ENCODE results near the gene PELI3. TPM values are rescaled to one million over a fixed set of nuclear protein-coding genes. Genes with fewer than 3 reads are reported as not detected.

PELI3 gene
- total RNA-seq, 4 donors from 2014 or later = 11.4 to 21.8 (median 14.7) TPM

GRCh38 chr11:66484806-66485380, 18.2 kb downstream of the PELI3 start:
- DNase-seq = no peak
- Histone ChIP-seq H3K9me3 (no peaks in the 10 kb centered on the region), H3K27ac (no peak overlapping the region), H3K36me3 (peaks cover 5 to 13% of the 10 kb centered on the region in 2 donors), H3K4me1 (peaks cover 0 to 7% of the 10 kb centered on the region in 2 donors), H3K4me3 (replicated peaks in 1 of 3) (no peak overlapping the region), H3K27me3 (no peaks in the 10 kb centered on the region)
- intact Hi-C loops (cut with DNase I) = no loop called here
- no peak for TF ChIP-seq CTCF (IDR thresholded peaks at IDR 0.05)
- TF ChIP-seq POLR2A (IDR thresholded peaks at IDR 0.05) = no peak
- WGBS, 2 donors = 79 to 93% methylated on average over 6 to 7 of the region's 7 CpGs

GRCh38 chr11:66488957-66489356, 22.3 kb downstream of the PELI3 start:
- no peak for DNase-seq
- Histone ChIP-seq H3K27ac (no peak overlapping the region), H3K4me1 (no peaks in the 10 kb centered on the region), H3K36me3 (peaks cover 20 to 21% of the 10 kb centered on the region in 2 donors), H3K4me3 (replicated peaks in 1 of 3) (no peak overlapping the region), H3K27me3 (no peaks in the 10 kb centered on the region), H3K9me3 (no peaks in the 10 kb centered on the region)
- WGBS, 2 donors = 93 to 95% methylated on average over 10 of the region's 10 CpGs
- intact Hi-C loops (cut with DNase I) = no loop called here
- no peak for TF ChIP-seq POLR2A (IDR thresholded peaks at IDR 0.05)

- TF ChIP-seq POLR2A (IDR thresholded peaks at IDR 0.05) = no peak
- intact Hi-C loops (cut with DNase I) = no loop called here
- no peak for DNase-seq
- Histone ChIP-seq H3K4me1 (no peaks in the 10 kb centered on the region), H3K36me3 (peaks cover 20 to 21% of the 10 kb centered on the region in 2 donors), H3K27me3 (no peaks in the 10 kb centered on the region), H3K9me3 (no peaks in the 10 kb centered on the region), H3K27ac (no peak overlapping the region), H3K4me3 (replicated peaks in 1 of 3) (no peak overlapping the region)
- WGBS, 2 donors = 83 to 100% methylated on average over 3 to 7 of the region's 7 CpGs
Measured at GRCh38 chr11:66489636-66490035, 22.9 kb downstream of the PELI3 start.

GRCh38 chr11:66491315-66491935, 24.7 kb downstream of the PELI3 start:
- Histone ChIP-seq H3K36me3 (peaks cover 20 to 27% of the 10 kb centered on the region in 2 donors), H3K4me1 (no peaks in the 10 kb centered on the region), H3K4me3 (replicated peaks in 1 of 3) (no peak overlapping the region), H3K27me3 (no peaks in the 10 kb centered on the region), H3K9me3 (no peaks in the 10 kb centered on the region), H3K27ac (no peak overlapping the region)
- no peak for TF ChIP-seq POLR2A (IDR thresholded peaks at IDR 0.05)
- peak in 1 of 6 experiments; percentile 7 for TF ChIP-seq CTCF (IDR thresholded peaks at IDR 0.05)
- no peak for DNase-seq
- intact Hi-C loops (cut with DNase I) = no loop called here
- 79 to 81% methylated on average over 13 of the region's 20 CpGs for WGBS, 2 donors

DNA sequence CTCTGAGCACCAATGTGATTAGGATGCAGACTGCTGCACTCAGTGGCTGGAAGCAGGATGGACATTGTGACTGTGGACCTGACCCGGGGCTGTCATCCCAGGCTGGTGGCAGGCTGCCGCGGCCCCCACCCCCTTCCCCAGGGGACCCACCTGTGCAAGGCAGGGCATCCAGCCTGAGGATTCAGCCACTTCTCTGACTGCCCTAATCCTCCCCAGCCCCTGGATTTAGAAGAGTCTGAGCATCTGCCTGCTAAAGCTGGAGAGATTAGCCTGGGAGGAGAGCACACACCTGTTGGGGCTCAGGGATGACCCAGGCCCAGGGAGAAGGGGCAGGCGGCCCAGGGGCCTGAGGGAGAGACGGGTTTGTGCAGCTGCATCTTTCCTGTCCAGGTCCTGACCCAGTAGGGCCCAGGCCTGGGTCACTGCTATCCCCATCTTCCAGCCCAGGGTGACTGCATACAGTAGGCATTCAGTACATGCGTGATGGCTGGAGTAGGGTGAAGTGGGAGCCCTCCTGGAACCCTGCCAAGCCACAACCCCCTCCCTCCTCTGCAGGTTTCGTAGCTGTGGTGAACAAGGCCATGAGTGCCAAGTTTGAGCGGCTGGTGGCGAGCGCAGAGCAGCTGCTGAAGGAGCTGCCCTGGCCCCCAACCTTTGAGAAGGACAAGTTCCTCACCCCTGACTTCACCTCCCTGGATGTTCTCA, 25.6 kb downstream of the PELI3 start:
- Histone ChIP-seq H3K4me1 (no peaks in the 10 kb centered on the region), H3K9me3 (no peaks in the 10 kb centered on the region), H3K36me3 (peaks cover 20 to 28% of the 10 kb centered on the region in 2 donors), H3K27ac (no peak overlapping the region), H3K27me3 (no peaks in the 10 kb centered on the region), H3K4me3 (replicated peaks in 1 of 3) (no peak overlapping the region)
- WGBS, 2 donors = 86 to 90% methylated on average over 6 to 10 of the region's 10 CpGs
- TF ChIP-seq CTCF (IDR thresholded peaks at IDR 0.05) = no peak
- no peak for TF ChIP-seq POLR2A (IDR thresholded peaks at IDR 0.05)
- no peak for DNase-seq
- intact Hi-C loops (cut with DNase I) = no loop called here

- 97 to 98% methylated on average over 7 to 10 of the region's 10 CpGs for WGBS, 2 donors
- Histone ChIP-seq H3K27me3 (no peaks in the 10 kb centered on the region), H3K4me3 (replicated peaks in 1 of 3) (no peak overlapping the region), H3K4me1 (no peaks in the 10 kb centered on the region), H3K9me3 (no peaks in the 10 kb centered on the region), H3K36me3 (peaks cover 15 to 22% of the 10 kb centered on the region in 2 donors), H3K27ac (no peak overlapping the region)
- DNase-seq = no peak
- intact Hi-C loops (cut with DNase I) = no loop called here
- TF ChIP-seq POLR2A (IDR thresholded peaks at IDR 0.05) = no peak
Measured at GRCh38 chr11:66493130-66493529, 26.4 kb downstream of the PELI3 start.
